ENCODE data around the gene TRMT10A.

The TRMT10A gene

GRCh38 chr4:99563310-99564186 lies at the start of gene TRMT10A:
TSS of gene TRMT10A (minus strand) at chr4:99564039. CDS start at chr4:99559338, 4,701 bp downstream.
- peak; percentile 98 for DNase-seq

GRCh38 chr4:99612704-99613103 lies 48.9 kb upstream of the TRMT10A start:
- no peak for DNase-seq

- no peak for DNase-seq
Measured at GRCh38 chr4:99612281-99612680, 48.4 kb upstream of the TRMT10A start.

GRCh38 chr4:99610605-99611175 lies 46.9 kb upstream of the TRMT10A start:
- no peak for DNase-seq

- DNase-seq, result no peak
Measured at GRCh38 chr4:99608417-99608816, 44.6 kb upstream of the TRMT10A start.

- no peak for DNase-seq
Measured at GRCh38 chr4:99606716-99607115, 42.9 kb upstream of the TRMT10A start.

- no peak for DNase-seq
Measured at GRCh38 chr4:99594818-99595217, 31.0 kb upstream of the TRMT10A start.

GRCh38 chr4:99593781-99594641 lies 30.2 kb upstream of the TRMT10A start:
- no peak for DNase-seq

GRCh38 chr4:99591757-99592156 lies 27.9 kb upstream of the TRMT10A start:
- no peak for DNase-seq

- no peak for DNase-seq
Measured at GRCh38 chr4:99587803-99588202, 24.0 kb upstream of the TRMT10A start.

- no peak for DNase-seq
Measured at GRCh38 chr4:99587309-99587708, 23.5 kb upstream of the TRMT10A start.

GRCh38 chr4:99586797-99587196 lies 23.0 kb upstream of the TRMT10A start:
- peak; percentile 17 for DNase-seq

GRCh38 chr4:99586322-99586721 lies 22.5 kb upstream of the TRMT10A start:
- peak; percentile 63 for DNase-seq

- no peak for DNase-seq
Measured at GRCh38 chr4:99585516-99585915, 21.7 kb upstream of the TRMT10A start.

GRCh38 chr4:99578714-99579113 lies 14.9 kb upstream of the TRMT10A start:
- no peak for DNase-seq

- DNase-seq, result no peak
Measured at GRCh38 chr4:99574530-99575324, 10.9 kb upstream of the TRMT10A start, which contains the start of gene MTTP. TSS of gene MTTP (plus strand) at chr4:99574824. CDS start at chr4:99574910, 86 bp downstream.

GRCh38 chr4:99573735-99574368 lies 10.0 kb upstream of the TRMT10A start:
- no peak for DNase-seq

GRCh38 chr4:99572527-99573240 lies 8.8 kb upstream of the TRMT10A start:
- no peak for DNase-seq

- no peak for DNase-seq
Measured at GRCh38 chr4:99571883-99572282, 8.0 kb upstream of the TRMT10A start.

- DNase-seq, result no peak
Measured at GRCh38 chr4:99564921-99565320, 1.1 kb upstream of the TRMT10A start.

- DNase-seq, result no peak
Measured at GRCh38 chr4:99552872-99553271, 11.0 kb downstream of the TRMT10A start.

Measured in COR-L47 (cell line).